HCEC 1CT (cell line): ENCODE measurements around the gene MYL6.

Experiments
- DNase-seq: peaks from one replicate; pipeline ENCODE4 v3.0.0-alpha.2; 2017

The MYL6 gene

DNA sequence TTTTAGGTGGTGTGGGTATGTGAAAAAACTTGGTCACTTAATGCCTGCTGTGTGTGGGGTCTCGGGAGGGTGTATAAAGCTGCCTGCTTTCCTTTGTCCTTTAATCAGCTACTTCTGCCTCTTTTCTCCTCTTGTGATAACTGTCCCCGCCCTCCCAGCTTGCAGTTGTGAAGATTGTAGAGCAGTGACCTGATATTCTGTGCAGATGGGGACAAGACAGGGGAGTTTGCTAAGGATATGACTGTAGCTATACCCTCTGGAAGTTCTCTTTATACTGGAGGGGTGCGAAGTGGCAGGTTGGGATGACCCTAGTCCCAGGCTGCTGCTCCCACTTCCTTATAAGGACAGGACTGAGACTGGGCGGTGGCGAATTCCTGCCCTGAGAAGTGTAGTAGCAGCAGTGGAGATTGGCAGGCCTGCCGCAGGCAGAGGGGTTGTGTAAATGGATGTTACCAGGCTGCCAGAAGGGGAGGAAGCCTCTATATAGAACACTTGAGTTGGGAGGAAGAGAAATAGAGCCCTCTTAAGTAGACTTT, 835 bp downstream of the MYL6 start:
- peak; percentile 68 for DNase-seq

DNA sequence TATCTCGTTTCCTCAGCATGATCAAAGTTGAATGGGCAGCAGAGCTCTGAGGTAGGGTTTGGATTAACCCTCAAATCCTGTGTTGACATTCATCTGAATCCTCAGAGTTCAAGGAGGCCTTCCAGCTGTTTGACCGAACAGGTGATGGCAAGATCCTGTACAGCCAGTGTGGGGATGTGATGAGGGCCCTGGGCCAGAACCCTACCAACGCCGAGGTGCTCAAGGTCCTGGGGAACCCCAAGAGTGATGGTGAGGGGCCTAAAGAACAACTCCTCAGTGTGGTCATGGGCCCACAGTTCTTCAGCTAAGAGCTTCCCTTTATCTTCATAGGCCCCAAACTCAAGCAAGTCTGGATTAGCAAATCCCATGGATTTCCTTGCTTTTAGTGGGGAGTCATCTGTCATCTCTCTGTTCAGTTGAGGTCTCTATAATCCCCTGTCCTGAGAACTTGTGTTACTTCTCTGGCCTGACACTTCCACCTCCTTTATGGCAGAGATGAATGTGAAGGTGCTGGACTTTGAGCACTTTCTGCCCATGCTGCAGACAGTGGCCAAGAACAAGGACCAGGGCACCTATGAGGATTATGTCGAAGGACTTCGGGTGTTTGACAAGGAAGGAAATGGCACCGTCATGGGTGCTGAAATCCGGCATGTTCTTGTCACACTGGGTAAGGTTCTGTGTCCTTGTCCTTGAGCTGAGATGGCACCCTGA, 1.5 kb downstream of the MYL6 start:
- no peak for DNase-seq

DNA sequence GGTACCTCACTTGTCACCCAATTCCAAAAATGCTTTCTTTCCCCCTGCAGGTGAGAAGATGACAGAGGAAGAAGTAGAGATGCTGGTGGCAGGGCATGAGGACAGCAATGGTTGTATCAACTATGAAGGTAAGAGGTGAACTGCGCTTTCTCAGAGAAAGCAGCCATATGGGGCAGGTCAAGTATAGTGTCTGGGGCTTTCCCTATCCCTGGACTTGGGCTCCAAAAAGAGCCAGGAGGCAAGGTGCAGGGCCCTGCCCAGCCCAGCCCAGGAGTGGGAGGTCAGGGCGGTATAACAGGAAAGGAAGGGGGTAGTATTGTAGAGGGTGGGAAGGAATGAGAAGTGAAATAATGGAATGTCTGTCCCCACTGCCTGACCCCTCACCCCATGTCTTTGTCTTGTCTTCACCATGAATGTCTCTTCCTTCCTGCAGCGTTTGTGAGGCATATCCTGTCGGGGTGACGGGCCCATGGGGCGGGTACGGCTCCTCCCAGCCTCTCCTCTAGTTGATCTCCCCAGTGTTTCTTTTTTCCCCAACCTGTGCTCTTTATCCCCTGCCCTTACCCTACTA, 2.1 kb downstream of the MYL6 start:
- DNase-seq, result peak; percentile 60

DNA sequence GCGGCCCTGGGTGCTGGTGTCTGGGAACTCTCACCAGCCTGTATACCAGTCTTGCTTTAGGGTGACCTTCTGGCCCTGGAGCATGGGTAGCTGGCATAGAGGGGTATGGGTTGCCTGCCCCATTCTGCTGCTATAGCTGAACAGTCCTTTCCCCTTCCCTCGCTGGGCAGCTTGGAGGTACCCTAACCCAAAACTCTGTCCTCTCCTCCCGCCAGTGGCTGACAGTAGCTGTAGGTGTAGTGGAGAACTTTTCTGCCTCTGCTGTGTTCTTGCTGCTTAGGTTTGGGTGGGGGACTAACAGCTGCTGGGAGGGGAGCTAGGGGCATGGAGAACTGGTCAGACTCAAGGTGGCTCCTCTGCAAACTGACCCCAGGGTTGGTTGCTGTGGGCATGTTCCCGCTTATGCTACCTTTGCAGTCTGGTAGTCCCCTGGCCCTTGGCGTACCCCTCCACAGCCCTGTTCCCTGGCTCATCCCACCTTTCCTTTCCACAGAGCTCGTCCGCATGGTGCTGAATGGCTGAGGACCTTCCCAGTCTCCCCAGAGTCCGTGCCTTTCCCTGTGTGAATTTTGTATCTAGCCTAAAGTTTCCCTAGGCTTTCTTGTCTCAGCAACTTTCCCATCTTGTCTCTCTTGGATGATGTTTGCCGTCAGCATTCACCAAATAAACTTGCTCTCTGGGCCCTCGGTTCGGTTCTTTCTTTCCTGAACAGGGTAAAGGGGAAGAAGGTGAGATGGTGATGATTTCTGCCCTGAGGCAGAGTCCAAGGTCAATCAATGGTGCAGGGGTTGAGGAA, 2.9 kb downstream of the MYL6 start:
- no peak for DNase-seq

DNA sequence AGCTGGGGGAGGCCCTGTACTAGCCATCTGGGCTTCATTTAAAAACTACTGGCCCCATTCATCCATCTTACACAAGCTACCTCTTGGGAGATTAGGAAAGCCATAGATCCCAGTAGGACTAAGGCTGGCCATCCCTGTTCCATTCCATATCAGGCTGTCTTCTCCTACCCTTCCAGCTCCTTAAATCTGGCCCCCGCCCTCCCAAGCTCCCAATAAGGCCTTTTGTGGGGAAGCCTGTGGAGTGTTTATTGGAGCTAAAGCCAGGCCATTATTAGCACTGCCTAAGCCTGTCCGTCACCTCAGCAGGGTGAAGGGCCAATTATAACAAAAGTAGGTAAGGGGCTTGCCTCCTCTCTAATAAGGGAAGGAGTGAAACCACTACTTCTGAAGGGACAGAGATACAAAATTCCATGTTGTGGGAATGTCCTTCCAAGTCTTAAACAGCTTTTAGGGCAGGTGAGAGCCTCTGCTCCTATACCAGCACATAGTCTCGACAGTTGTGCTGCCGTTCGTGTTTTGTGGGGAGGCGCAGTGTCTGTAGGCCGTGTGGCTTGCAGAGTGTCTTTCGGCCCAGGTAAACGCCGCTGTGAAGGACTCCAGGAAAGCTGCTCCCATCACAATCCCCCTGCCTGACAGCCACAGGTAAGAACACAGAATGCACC, 3.7 kb downstream of the MYL6 start:
- DNase-seq, result no peak

DNA sequence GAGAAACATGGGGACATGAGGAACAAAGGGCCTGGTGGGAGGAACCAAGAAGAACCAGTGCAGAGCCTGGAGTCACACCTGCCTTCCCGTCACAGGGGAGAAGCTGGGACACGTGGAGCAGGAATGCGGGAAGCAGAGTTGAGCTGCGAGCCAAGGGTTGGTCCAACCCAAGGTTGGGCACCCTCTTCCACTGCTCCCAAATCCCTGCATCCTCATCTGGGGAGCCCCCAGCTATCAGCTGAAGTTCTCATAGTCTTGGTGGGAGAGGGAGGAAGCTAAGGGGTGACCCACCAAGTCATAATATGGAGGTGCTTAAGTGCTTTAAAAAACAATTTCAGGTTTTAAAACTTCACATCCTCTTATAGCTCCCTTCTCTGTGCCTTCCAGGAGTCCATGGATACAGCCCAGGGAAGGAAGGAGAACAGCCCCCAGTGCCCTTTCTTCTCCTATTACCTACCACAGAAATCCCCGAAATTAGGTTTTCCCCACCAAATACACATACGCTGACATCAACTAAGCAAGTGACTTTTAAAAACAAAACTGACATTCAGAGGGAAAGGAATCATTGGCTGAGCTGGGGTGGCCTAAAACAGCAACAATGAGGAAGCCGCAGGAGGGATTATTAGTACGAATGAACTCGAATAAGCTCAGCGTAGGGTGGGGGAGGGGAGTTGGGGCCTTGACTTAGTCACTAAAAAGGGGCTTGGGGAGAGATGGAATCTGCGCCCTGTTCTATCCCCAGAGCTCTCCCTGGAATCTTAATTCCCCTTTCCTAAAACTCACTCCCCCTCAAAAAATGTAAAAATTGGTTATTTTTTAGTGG, 4.5 kb downstream of the MYL6 start:
- no peak for DNase-seq

DNA sequence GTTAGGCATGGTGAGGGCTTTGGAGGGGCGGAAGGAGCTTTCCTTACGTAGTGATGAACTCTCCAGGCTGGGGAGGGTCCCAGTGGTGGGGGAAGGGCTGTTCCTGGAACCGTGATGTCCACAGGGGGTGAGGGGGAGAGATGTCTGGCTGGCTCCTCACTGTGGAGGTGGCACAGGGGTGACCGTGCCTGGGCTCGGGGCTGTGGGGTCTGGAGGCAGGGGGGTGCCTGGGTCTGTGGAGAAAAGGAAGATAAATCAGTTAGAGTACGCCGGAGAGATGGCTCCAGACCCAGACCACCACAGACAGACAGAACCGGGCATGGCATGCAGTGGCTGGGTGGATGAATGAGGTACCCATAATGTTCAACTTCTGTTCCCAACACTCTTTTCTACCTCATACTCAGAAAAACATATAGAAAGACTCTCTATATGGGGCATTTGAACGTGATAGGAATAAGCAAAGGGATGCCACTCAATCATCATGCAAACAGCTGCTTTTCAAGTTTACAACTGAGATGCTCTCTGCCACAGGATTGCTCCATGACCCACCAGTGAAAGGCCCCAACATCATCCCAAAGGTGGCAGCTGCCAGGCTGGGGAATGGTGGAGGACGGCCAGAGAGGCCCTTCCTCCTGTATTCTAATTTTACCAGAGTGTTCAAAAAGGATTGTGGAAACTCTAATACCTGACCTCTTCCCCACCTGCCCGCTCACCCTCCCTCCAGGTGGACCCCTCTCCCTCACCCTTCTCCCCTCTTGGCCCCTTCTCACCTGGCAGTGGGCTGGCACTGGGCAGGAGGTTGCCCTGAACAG, 5.6 kb downstream of the MYL6 start:
- DNase-seq, result peak; percentile 13

DNA sequence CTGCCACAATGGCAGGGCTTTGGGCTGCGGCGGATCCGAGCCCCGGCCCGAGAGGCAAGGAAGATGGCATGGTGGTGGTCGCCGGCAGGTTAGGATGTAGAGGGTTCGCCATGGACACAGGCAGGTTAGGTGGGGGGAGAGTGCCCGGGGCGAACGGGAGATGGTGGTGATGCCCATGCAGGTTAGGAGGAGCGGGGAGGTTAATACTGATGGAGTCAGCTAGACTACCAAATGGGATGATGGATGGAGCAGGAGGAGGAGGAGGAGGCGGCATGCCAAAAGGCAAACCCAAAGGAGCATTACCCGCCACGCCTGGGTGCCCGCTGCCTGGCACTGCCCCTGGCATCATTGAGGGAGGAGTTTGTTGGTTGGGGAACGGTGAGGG, 6.2 kb downstream of the MYL6 start:
- DNase-seq, result peak; percentile 11

DNA sequence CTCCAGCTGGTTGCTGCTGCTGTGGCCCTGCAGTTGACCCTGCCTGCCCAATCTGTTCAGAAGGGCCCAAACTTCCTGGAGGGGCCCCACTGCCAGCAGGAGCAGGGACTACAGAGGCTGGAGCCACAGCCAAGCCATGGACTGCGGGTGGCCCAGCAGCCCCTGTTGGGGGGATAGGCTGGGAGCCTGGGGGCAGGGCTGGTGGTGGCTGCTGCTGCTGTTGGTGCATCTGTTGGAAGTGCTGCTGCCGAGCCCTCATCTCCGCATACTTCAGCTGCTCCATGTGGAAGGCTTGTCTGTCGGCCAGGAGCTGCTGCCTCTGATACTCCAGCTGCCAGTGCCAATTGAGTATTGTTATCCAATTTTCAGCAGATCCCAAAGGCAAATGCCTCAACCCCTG, 7.2 kb downstream of the MYL6 start:
- DNase-seq, result no peak

DNA sequence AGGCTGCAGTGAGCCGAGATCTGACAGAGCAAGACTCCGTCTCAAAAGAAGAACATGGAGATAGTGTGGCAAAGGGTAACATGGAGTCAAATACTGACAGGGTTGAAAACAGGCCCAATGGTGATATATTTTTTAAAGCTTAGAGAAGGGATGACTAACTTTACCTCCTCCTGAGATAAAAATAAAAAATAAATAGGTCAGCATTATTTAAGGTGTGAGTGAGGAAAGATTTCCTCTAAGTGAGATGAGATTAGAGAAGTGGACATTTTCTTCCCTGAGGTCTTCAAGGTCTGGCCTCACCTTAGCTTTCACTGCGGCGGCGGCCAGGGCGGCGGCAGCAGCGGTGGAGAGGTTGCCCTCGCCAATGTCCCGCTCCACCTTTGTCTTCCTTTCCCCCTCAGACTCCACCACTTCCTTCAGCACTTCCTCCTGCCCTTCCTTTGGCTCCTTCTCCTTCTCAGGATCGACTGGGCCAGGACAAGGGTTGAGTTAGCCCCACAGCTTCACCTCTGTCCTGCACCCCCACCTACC, 11.1 kb downstream of the MYL6 start:
- DNase-seq, result no peak

DNA sequence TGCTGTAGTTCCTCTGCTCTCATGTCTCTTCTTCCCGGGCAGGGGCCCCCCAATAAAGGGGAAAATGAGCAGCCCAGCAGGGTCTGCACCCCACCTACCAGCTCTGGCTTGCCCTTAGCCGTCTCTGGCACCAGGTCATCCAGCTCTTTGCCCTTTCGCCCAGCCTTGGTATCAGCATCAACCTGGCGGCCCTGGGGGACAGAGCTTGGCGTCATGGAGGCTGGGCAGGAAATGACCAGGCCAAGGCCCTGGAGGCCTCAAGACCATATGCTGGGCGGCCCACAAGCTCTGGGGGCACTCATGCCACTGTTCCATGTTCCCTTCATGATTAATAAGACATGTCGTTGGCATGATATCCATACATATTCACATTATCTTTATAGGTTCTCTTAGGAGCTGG, 14.7 kb downstream of the MYL6 start:
- DNase-seq, result no peak

DNA sequence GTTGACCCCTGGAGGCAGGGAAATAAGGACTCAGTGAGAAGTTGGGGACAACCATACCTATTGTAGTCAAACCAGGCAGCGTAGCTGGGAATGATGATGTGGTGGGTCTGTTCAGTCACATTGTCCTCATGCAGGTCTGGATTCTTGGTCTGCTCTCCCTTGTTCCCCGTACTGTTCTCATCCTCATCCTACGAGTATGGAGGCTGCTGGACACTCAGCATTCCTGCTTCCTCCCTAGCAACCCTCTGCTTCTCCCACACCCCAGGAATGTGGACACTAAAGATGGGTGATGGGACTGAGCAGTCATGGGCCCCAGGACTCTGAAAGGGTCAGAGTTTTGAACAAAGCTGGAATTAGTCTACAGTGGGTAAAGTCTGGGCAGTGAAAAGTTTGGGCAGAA, 20.2 kb downstream of the MYL6 start:
- DNase-seq, result no peak

DNA sequence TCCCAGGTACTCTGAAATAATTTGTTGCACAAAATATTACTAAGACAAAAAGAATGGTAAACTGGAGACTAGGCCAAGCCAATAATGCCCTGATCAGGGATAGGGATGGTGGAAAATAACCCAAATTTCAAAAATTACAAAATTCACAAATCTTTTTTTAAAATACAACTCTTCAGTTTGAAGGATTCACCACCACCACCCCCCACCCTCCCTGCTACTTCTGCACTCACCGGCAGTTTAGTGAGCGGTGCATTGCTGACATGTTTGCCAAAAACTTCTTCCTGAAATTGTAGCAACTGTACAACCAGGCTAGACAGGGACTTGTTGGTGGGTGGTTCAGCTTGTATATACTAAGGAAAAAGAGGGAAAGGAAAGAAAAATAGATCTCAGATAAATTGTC, 28.8 kb downstream of the MYL6 start:
- no peak for DNase-seq

DNA sequence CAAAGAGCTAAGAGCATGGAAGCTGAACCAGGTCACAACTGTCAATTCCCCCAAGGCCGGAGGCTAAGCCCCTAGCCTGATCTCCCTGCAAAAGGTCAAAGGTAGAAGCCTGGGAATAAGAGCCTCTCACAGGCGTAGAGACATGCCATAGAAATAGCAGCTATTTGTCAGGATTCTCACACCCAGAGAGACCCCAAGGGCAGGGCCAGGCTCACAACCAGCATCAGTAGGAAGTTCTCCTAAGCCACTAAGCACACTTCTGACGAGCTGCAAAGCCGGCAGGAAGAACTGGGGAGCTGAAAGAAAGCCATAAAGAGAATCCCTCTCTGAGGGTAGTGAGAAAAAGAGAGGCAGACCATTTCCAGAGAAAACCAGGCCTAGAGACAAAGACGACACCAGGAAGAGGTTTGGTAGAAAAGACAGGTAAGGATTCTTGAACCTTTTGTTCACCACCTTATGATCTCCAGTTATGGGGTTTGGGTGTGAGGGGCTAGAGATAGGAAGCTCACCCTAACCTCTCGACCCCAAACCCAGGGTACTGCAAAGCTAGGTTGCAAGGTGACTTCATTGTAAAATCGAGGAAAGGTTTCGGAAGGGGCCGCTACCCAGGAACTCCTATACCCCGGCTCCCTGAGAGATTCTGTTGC, 30.1 kb downstream of the MYL6 start:
- DNase-seq, result no peak

DNA sequence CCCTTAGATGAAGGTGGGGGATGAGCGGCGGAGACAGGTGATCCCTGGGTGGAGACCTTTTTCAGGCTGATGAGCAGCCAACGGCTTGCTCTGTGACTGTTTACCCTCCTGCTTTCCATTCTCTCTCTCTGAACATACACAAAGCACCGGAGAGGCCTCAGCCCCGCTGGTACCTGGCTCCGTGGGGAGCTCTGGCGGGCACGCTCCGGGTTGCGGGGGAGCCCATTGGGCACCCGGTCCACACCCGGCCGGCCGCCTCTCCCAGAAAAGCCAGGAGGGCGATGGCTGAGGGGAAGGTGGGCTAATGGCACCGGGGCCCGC, 30.6 kb downstream of the MYL6 start:
- no peak for DNase-seq

DNA sequence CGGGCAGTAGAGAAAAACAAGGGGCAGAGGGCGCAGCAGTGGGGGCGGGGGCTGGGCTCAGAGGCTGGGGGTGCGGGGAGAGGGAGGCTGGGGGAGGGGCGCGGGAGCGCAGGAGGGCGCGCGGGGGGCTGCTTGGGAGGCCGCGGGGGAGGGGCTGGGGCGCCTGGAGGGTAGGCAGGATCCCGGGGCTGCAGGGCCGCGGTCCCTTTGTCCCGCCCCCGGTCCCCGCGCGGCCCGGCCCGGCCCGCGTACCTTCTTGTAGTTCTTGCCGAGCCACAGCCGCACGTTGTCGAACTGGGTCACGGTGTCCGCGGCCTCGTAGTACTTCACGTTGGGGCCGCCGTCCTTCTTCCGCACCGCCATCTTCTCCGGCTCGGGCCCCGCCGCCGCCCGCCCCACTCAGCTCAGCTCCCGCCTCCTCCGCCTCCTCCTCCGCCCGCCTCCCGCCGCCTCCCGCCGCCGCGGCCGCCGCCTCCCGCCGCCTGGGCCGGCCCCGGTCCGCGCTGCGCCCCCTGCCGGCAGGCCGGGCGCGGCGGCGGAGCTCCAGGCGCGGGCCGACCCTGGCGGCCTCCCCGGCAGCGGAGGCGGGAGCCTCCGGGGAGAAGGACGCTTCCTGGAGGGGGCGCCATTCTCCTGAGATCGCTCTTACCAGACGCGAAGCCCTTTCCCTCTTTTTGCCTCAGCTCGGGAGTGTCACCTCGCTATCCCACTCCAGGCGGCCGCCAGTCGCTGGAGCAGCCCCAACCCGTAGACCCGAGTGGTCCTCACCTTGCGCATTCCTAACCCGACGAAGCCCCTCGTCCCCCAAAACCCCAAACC, 31.1 kb downstream of the MYL6 start, which contains the start of gene SMARCC2:
TSS of gene SMARCC2 (minus strand) at position 385 of the 819 bp plus-strand sequence. CDS start at position 363, 22 bp downstream.
- peak; percentile 85 for DNase-seq

DNA sequence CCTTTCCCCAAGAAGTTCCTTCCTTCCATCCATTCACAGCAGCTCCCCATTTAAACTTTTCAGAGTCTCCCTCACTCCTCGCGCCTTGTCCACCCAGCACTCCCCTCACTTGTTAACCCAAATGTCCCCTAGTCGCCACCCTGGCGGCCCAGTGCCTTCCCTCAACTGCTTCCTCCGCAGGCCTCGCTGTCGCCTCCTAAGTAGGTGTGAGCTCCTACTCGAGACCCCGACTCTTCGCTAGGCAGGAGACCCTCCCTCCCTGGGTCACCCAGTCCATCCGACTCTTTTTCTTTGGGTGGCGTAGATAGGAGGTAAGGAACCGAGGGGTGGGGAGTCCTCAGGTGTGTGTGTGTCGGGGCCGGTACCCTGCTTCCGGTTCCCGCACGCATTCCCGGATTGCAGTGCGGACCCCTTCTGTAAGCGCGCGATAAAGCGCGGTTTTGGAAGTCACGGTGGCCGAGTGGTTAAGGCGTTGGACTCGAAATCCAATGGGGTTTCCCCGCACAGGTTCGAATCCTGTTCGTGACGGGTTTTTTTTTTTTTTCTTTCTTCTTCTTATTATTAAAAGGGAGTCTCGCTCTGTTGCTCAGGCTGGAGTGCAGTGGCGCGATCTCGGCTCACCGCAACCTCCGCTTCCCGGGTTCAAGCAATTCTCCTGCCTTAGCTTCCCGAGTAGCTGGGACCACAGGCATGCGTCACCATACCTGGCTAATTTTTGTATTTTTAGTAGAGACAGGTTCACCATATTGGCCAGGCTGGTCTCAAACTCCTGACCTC, 31.9 kb downstream of the MYL6 start:
- peak; percentile 63 for DNase-seq

DNA sequence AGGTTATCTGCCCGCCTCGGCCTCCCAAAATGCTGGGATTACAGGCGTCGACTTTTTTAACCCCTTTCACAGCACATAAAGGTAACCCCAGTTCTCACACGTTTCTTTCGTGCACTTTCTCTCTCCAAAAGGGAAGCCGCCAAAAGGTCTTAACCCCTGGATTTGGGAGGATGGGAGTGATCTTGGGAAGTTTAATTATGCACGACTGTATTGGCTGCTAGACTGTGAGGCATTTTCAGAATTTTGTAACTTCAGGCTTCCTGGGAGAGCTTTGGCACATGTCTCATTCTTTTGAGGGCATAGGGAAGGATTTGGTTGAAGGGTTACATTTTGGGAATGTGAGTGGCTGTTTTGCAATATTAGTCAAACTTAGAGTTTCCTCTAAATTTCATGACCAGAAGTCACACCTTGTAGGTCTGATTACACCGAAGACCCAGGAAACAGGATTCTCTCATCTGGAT, 32.6 kb downstream of the MYL6 start:
- DNase-seq, result peak; percentile 28

DNA sequence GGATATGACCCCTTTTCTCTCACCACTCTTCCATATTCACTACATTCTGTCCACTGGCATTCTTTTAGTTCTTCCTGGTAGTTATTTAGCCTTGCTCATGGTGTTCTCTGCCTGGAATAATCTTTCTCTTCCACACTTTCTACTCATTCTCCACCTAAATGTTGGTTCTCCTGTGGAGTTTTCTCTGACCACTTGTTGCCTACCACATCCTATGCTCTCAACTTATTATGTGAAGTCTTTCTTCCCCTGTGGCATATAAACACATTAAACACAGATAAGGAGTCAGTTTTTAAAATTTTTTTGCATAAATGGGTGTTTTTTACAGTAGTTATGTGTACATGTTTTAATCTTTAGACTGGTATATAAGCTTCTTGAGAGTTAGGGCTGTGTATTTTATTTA, 34.4 kb downstream of the MYL6 start:
- DNase-seq, result no peak
